T-helper 1 cell treated with Interleukin-12 subunit alpha and Interleukin-12 subunit beta and Interleukin-4 antibody, amounts not matched to agents 30 ng/mL and 1 ng/mL, for 36 hours (primary cell): ENCODE results near the gene POTED. TPM values are rescaled to one million over a fixed set of nuclear protein-coding genes. Genes with fewer than 3 reads are reported as not detected.
"Not testable (repeated sequence)": the region's sequence is repeated elsewhere in the genome, so short reads cannot be mapped to it uniquely, and the experiment has no call there.

Source experiments
- intact Hi-C: fragments of 100-400 bp; cut with micrococcal nuclease; formaldehyde crosslinking; loops from one replicate; pipeline ENCODE4 v1.15.1; 2024
- total RNA-seq: library from RNA; stranded (reverse); gene quantifications from 2 replicates; pipeline ENCODE4 v1.2.3, GENCODE V29; 2022

Gene POTED
- not detected in 2 replicates for total RNA-seq

GRCh38 chr21:13609477-13609876 is at the start of gene POTED:
Gene POTED (plus strand): TSS chr21:13609777. CDS start chr21:13610229, 452 bp downstream.
- intact Hi-C loops: not testable (repeated sequence)

- intact Hi-C loops: not testable (repeated sequence)
These were observed 40.5 kb downstream of the POTED start for GRCh38 chr21:13650101-13650500.

GRCh38 chr21:13651746-13652145 is 42.2 kb downstream of the POTED start:
- intact Hi-C loops: not testable (repeated sequence)
